H1 (cell line): Measurements from ENCODE around the gene ATF7IP2. TPM values are rescaled to one million over a fixed set of nuclear protein-coding genes. Genes with fewer than 3 reads are reported as not detected.

Experiments used
- CBX5 ChIP-seq: fragments of 300-800, 300-1000 bp; sonication (generic); IDR thresholded peaks from 2 replicates; pipeline ENCODE4 v1.7.1; 2016; ENCODE audit warnings: antibody characterized with exemption, low read length, low read depth
- CHD2 ChIP-seq: IDR thresholded peaks from 2 replicates; pipeline ENCODE4 v1.6.1; 2012; ENCODE audit warnings: low read length, improper control_type of control experiment
- CREB1 ChIP-seq: IDR thresholded peaks from 2 replicates; pipeline ENCODE4 v1.6.1; 2012; ENCODE audit warnings: inconsistent platforms
- EZH2 ChIP-seq: fragments of 200-600 bp; sonication (generic); IDR thresholded peaks from 2 replicates; pipeline ENCODE4 v1.7.1; 2012; ENCODE audit warnings: low read depth, mild to moderate bottlenecking, moderate library complexity, low read length, inconsistent platforms; ENCODE audit not compliant: severe bottlenecking
- KDM4A ChIP-seq: IDR thresholded peaks from one replicate; pipeline ENCODE4 v1.7.1; 2012; ENCODE audit warnings: low read depth, mild to moderate bottlenecking, moderate library complexity, low read length, inconsistent platforms; ENCODE audit not compliant: severe bottlenecking
- TAF1 ChIP-seq: IDR thresholded peaks from 2 replicates; pipeline ENCODE4 v1.6.1; 2011; ENCODE audit warnings: mild to moderate bottlenecking, low read depth, low read length
- TBP ChIP-seq: IDR thresholded peaks from 2 replicates; pipeline ENCODE4 v1.6.1; 2011; ENCODE audit warnings: low read depth, low read length, improper control_type of control experiment
- YY1 ChIP-seq: IDR thresholded peaks from 2 replicates; pipeline ENCODE4 v1.6.1; 2011; ENCODE audit warnings: low read depth, mild to moderate bottlenecking, low read length
- polyA plus RNA-seq, 7 experiments: library from polyadenylated mRNA; depleted of rRNA in 3 of 7; stranded (reverse) in 5 of 7; unstranded in 2 of 7; fragments of >200 nt in 5 of 7; fragments of 200-250 nt in 2 of 7; gene quantifications; 1 replicate in 5 of 7; 2 replicates in 1 of 7; 4 replicates in 1 of 7; pipeline versions ENCODE4 v1.2.1 to v1.2.3, GENCODE V29; 2011 to 2013; ENCODE audit warnings: missing spikeins in 2 of 7, mixed read lengths in 2 of 7
- total RNA-seq: library from RNA; stranded (reverse); fragmentation: NEBNext Ultra II Directional; extraction: Animal tissue kit (Norgen Biotek cat#: 25700); gene quantifications from 2 replicates; pipeline ENCODE4 v1.2.1, GENCODE V29; 2021
- TF ChIP-seq, protein P1 (sequence below): fragments of 300-600 bp; sonication (generic); IDR thresholded peaks from 2 replicates; pipeline ENCODE4 v1.7.1; 2012; ENCODE audit warnings: low read length, moderate library complexity, mild to moderate bottlenecking, inconsistent platforms; ENCODE audit not compliant: insufficient replicate concordance
- TF ChIP-seq, protein P2 (sequence below): IDR thresholded peaks from 2 replicates; pipeline ENCODE4 v1.6.1; 2012; ENCODE audit warnings: low read length, inconsistent platforms

The ATF7IP2 gene
- total and polyA plus RNA-seq, 2 of the 8 experiments (the other 6 are each of a cell fraction or from before 2014, with no cell fraction given) = 28.7 to 32.8 TPM

DNA sequence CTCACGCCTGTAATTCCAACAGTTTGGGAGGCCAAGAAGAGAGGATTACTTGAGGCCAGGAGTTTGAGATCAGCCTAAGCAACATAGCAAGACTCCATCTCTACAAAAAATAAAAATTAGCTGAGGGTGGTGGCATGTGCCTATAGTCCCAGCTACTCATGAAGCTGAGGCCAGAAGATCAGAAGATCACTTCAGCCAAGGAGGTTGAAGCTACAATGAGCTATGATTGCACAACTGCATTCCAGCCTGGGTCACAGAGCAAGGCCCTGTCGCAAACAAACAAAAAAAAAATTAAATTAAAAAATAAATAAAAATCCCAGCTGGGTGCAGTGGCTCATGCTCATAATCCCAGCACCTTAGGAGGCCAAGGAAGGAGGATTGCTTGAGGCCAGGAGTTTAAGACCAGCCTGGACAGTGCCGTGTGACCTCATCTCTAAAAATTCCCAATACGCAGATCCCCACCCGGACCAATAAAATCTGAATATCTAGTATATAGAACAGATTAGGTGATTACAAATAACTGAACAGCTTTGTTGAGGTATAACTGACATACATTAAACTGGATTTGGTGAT lies 18.2 kb upstream of the ATF7IP2 start (continued):
- TF ChIP-seq, protein P1, sequence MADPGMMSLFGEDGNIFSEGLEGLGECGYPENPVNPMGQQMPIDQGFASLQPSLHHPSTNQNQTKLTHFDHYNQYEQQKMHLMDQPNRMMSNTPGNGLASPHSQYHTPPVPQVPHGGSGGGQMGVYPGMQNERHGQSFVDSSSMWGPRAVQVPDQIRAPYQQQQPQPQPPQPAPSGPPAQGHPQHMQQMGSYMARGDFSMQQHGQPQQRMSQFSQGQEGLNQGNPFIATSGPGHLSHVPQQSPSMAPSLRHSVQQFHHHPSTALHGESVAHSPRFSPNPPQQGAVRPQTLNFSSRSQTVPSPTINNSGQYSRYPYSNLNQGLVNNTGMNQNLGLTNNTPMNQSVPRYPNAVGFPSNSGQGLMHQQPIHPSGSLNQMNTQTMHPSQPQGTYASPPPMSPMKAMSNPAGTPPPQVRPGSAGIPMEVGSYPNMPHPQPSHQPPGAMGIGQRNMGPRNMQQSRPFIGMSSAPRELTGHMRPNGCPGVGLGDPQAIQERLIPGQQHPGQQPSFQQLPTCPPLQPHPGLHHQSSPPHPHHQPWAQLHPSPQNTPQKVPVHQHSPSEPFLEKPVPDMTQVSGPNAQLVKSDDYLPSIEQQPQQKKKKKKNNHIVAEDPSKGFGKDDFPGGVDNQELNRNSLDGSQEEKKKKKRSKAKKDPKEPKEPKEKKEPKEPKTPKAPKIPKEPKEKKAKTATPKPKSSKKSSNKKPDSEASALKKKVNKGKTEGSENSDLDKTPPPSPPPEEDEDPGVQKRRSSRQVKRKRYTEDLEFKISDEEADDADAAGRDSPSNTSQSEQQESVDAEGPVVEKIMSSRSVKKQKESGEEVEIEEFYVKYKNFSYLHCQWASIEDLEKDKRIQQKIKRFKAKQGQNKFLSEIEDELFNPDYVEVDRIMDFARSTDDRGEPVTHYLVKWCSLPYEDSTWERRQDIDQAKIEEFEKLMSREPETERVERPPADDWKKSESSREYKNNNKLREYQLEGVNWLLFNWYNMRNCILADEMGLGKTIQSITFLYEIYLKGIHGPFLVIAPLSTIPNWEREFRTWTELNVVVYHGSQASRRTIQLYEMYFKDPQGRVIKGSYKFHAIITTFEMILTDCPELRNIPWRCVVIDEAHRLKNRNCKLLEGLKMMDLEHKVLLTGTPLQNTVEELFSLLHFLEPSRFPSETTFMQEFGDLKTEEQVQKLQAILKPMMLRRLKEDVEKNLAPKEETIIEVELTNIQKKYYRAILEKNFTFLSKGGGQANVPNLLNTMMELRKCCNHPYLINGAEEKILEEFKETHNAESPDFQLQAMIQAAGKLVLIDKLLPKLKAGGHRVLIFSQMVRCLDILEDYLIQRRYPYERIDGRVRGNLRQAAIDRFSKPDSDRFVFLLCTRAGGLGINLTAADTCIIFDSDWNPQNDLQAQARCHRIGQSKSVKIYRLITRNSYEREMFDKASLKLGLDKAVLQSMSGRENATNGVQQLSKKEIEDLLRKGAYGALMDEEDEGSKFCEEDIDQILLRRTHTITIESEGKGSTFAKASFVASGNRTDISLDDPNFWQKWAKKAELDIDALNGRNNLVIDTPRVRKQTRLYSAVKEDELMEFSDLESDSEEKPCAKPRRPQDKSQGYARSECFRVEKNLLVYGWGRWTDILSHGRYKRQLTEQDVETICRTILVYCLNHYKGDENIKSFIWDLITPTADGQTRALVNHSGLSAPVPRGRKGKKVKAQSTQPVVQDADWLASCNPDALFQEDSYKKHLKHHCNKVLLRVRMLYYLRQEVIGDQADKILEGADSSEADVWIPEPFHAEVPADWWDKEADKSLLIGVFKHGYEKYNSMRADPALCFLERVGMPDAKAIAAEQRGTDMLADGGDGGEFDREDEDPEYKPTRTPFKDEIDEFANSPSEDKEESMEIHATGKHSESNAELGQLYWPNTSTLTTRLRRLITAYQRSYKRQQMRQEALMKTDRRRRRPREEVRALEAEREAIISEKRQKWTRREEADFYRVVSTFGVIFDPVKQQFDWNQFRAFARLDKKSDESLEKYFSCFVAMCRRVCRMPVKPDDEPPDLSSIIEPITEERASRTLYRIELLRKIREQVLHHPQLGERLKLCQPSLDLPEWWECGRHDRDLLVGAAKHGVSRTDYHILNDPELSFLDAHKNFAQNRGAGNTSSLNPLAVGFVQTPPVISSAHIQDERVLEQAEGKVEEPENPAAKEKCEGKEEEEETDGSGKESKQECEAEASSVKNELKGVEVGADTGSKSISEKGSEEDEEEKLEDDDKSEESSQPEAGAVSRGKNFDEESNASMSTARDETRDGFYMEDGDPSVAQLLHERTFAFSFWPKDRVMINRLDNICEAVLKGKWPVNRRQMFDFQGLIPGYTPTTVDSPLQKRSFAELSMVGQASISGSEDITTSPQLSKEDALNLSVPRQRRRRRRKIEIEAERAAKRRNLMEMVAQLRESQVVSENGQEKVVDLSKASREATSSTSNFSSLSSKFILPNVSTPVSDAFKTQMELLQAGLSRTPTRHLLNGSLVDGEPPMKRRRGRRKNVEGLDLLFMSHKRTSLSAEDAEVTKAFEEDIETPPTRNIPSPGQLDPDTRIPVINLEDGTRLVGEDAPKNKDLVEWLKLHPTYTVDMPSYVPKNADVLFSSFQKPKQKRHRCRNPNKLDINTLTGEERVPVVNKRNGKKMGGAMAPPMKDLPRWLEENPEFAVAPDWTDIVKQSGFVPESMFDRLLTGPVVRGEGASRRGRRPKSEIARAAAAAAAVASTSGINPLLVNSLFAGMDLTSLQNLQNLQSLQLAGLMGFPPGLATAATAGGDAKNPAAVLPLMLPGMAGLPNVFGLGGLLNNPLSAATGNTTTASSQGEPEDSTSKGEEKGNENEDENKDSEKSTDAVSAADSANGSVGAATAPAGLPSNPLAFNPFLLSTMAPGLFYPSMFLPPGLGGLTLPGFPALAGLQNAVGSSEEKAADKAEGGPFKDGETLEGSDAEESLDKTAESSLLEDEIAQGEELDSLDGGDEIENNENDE = no peak
- TF ChIP-seq CHD2 = no peak
- no peak for TF ChIP-seq KDM4A
- no peak for TF ChIP-seq TAF1
- TF ChIP-seq CBX5 = no peak
- TF ChIP-seq YY1 = no peak
- TF ChIP-seq, protein P2, sequence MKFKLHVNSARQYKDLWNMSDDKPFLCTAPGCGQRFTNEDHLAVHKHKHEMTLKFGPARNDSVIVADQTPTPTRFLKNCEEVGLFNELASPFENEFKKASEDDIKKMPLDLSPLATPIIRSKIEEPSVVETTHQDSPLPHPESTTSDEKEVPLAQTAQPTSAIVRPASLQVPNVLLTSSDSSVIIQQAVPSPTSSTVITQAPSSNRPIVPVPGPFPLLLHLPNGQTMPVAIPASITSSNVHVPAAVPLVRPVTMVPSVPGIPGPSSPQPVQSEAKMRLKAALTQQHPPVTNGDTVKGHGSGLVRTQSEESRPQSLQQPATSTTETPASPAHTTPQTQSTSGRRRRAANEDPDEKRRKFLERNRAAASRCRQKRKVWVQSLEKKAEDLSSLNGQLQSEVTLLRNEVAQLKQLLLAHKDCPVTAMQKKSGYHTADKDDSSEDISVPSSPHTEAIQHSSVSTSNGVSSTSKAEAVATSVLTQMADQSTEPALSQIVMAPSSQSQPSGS = no peak
- no peak for TF ChIP-seq CREB1
- TF ChIP-seq TBP = no peak
- TF ChIP-seq EZH2 = no peak
